Neural cell (in vitro differentiated cells): ENCODE results near the gene CD58.

Source experiments
- CTCF ChIP-seq: fragments of 450-650 bp; IDR thresholded peaks from 2 replicates; pipeline ENCODE4 v1.5.1; 2014; ENCODE audit warnings: antibody characterized with exemption, mild to moderate bottlenecking, moderate library complexity; ENCODE audit not compliant: poor library complexity, severe bottlenecking
- EP300 ChIP-seq: fragments of 450-650 bp; conservative IDR thresholded peaks from 2 replicates; pipeline ENCODE4 v1.6.1; 2014; ENCODE audit warnings: antibody characterized with exemption, mild to moderate bottlenecking, moderate library complexity; ENCODE audit not compliant: poor library complexity, severe bottlenecking
- EZH2 ChIP-seq: fragments of 200-600, 300-800 bp; shearing (Covaris generic), sonication (generic); IDR thresholded peaks from 2 replicates; pipeline ENCODE4 v1.6.1; 2014; ENCODE audit warnings: antibody characterized with exemption, low read length, borderline replicate concordance, mild to moderate bottlenecking; ENCODE audit not compliant: insufficient read depth, poor library complexity, severe bottlenecking
- POLR2AphosphoS5 ChIP-seq: IDR thresholded peaks from 2 replicates; pipeline ENCODE4 v1.6.1; 2012
- REST ChIP-seq: IDR thresholded peaks from 2 replicates; pipeline ENCODE4 v1.6.1; 2012; ENCODE audit warnings: borderline replicate concordance

- TF ChIP-seq REST = no peak
- no peak for TF ChIP-seq CTCF
- TF ChIP-seq EZH2 = no peak
- TF ChIP-seq EP300 = no peak
- no peak for TF ChIP-seq POLR2AphosphoS5
Measured at GRCh38 chr1:116561563-116561962, 9.3 kb downstream of the CD58 start.
